Activated CD4-positive, CD25-positive, alpha-beta regulatory T cell treated with anti-CD3 and anti-CD28 coated beads, Interleukin-2, amount 50 U/mL, for 72 hours (primary cell): Measurements from ENCODE around the gene PML.
"Not testable (repeated sequence)": the region's sequence is repeated elsewhere in the genome, so short reads cannot be mapped to it uniquely, and the experiment has no call there.

Source experiments
- DNase-seq: peaks from one replicate; pipeline ENCODE4 v3.0.0; 2021

The PML gene

GRCh38 chr15:73957785-73958184, 36.7 kb upstream of the PML start:
- no peak for DNase-seq

GRCh38 chr15:73959012-73959581, 35.4 kb upstream of the PML start:
- DNase-seq: no peak

GRCh38 chr15:73959801-73960200, 34.7 kb upstream of the PML start:
- DNase-seq: no peak

- not testable (repeated sequence) for DNase-seq
Observed at GRCh38 chr15:73960472-73961070, 33.9 kb upstream of the PML start.

- DNase-seq: no peak
Observed at GRCh38 chr15:73962433-73962832, 32.1 kb upstream of the PML start.

- DNase-seq: peak; percentile 87
Observed at GRCh38 chr15:73964736-73965093, 29.8 kb upstream of the PML start.

GRCh38 chr15:73965094-73965757, 29.3 kb upstream of the PML start:
- DNase-seq: no peak

- DNase-seq: no peak
Observed at GRCh38 chr15:73965758-73966113, 28.8 kb upstream of the PML start.

- no peak for DNase-seq
Observed at GRCh38 chr15:73968461-73968860, 26.1 kb upstream of the PML start.

- no peak for DNase-seq
Observed at GRCh38 chr15:73969151-73969759, 25.3 kb upstream of the PML start.

GRCh38 chr15:73972984-73973682, 21.4 kb upstream of the PML start:
- DNase-seq: peak; percentile 73

GRCh38 chr15:73973683-73974200, 20.8 kb upstream of the PML start:
- DNase-seq: peak; percentile 28

GRCh38 chr15:73975440-73976125, 18.9 kb upstream of the PML start:
- DNase-seq: peak; percentile 23

GRCh38 chr15:73978896-73979295, 15.6 kb upstream of the PML start:
- DNase-seq: peak; percentile 3

GRCh38 chr15:73979636-73980035, 14.9 kb upstream of the PML start:
- no peak for DNase-seq

GRCh38 chr15:73981761-73982221, 12.7 kb upstream of the PML start:
- DNase-seq: no peak

- no peak for DNase-seq
Observed at GRCh38 chr15:73982222-73982962, 12.1 kb upstream of the PML start.

GRCh38 chr15:73983211-73983727, 11.2 kb upstream of the PML start:
- no peak for DNase-seq

GRCh38 chr15:73983773-73984172, 10.7 kb upstream of the PML start:
- DNase-seq: no peak

GRCh38 chr15:73984208-73984979, 10.1 kb upstream of the PML start:
- DNase-seq: no peak
